SK-N-SH treated with all-trans-retinoic acid at 6 μM for 48 hours (cell line): ENCODE results near the gene KIAA1217.

ENCODE experiments used
- ATAC-seq: fragments of 200-7000 bp; cut with Tn5 transposase; 3 replicates; pipeline ENCODE4 v1.9.1; 2020; ENCODE audit warnings: mild to moderate bottlenecking, moderate library complexity
- ARNTL ChIP-seq: fragments of 450-650 bp; formaldehyde crosslinking; IDR thresholded peaks from 2 replicates; pipeline ENCODE4 v1.5.0; 2020; ENCODE audit warnings: low read depth, mild to moderate bottlenecking, moderate library complexity, borderline replicate concordance
- BACH2 ChIP-seq: fragments of 250-450 bp; sonication (Bioruptor Pico); IDR thresholded peaks from 2 replicates; pipeline ENCODE4 v1.9.0; 2021; ENCODE audit warnings: mild to moderate bottlenecking, borderline replicate concordance
- CREB5 ChIP-seq: fragments of 250-450 bp; sonication (Bioruptor Pico); IDR thresholded peaks from 2 replicates; pipeline ENCODE4 v1.5.1; 2020; ENCODE audit warnings: low read depth, mild to moderate bottlenecking, moderate library complexity
- CSDC2 ChIP-seq: fragments of 250-450 bp; sonication (Bioruptor Pico); IDR thresholded peaks from 2 replicates; pipeline ENCODE4 v1.5.0; 2020; ENCODE audit warnings: mild to moderate bottlenecking, moderate library complexity
- CSRNP3 ChIP-seq: fragments of 250-450 bp; sonication (Bioruptor Pico); IDR thresholded peaks from 2 replicates; pipeline ENCODE4 v1.5.1; 2021; ENCODE audit warnings: mild to moderate bottlenecking, moderate library complexity
- ESRRG ChIP-seq: fragments of 250-450 bp; sonication (Bioruptor Pico); IDR thresholded peaks from 2 replicates; pipeline ENCODE4 v1.6.1; 2021; ENCODE audit warnings: mild to moderate bottlenecking
- GLIS3 ChIP-seq: fragments of 250-450 bp; sonication (Bioruptor Pico); IDR thresholded peaks from 2 replicates; pipeline ENCODE4 v1.5.0; 2020; ENCODE audit warnings: mild to moderate bottlenecking, moderate library complexity
- ISL1 ChIP-seq: fragments of 250-450 bp; sonication (Bioruptor Pico); IDR thresholded peaks from 2 replicates; pipeline ENCODE4 v2.1.2; 2022; ENCODE audit warnings: mild to moderate bottlenecking, moderate library complexity
- OSR1 ChIP-seq: fragments of 250-450 bp; sonication (Bioruptor Pico); IDR thresholded peaks from 2 replicates; pipeline ENCODE4 v1.8.0; 2022; ENCODE audit warnings: moderate library complexity, mild to moderate bottlenecking, inconsistent platforms
- POU6F1 ChIP-seq: fragments of 250-450 bp; sonication (Bioruptor Pico); IDR thresholded peaks from 2 replicates; pipeline ENCODE4 v1.8.0; 2021; ENCODE audit warnings: low read depth, mild to moderate bottlenecking, moderate library complexity, borderline replicate concordance
- RARB ChIP-seq: fragments of 250-450 bp; sonication (Bioruptor Pico); IDR thresholded peaks from 2 replicates; pipeline ENCODE4 v1.8.0; 2021; ENCODE audit warnings: mild to moderate bottlenecking, moderate library complexity
- SNAI2 ChIP-seq: fragments of 250-450 bp; sonication (Bioruptor Pico); IDR thresholded peaks from 2 replicates; pipeline ENCODE4 v1.5.0; 2020; ENCODE audit warnings: mild to moderate bottlenecking, moderate library complexity
- TCF4 ChIP-seq: fragments of 250-450 bp; sonication (Bioruptor Pico); IDR thresholded peaks from 2 replicates; pipeline ENCODE4 v1.8.0; 2021; ENCODE audit warnings: mild to moderate bottlenecking, moderate library complexity, borderline replicate concordance
- TOX ChIP-seq: fragments of 250-450 bp; sonication (Bioruptor Pico); IDR thresholded peaks from 2 replicates; pipeline ENCODE4 v1.8.0; 2021; ENCODE audit warnings: mild to moderate bottlenecking, moderate library complexity, borderline replicate concordance
- ZC3H10 ChIP-seq: fragments of 250-450 bp; sonication (Bioruptor Pico); IDR thresholded peaks from 2 replicates; pipeline ENCODE4 v1.5.1; 2021; ENCODE audit warnings: mild to moderate bottlenecking, moderate library complexity
- ZFP3 ChIP-seq: fragments of 250-450 bp; sonication (Bioruptor Pico); IDR thresholded peaks from 2 replicates; pipeline ENCODE4 v1.5.0; 2020; ENCODE audit warnings: mild to moderate bottlenecking, moderate library complexity
- ZFP30 ChIP-seq: fragments of 450-650 bp; formaldehyde crosslinking; IDR thresholded peaks from 2 replicates; pipeline ENCODE4 v1.5.0; 2022; ENCODE audit warnings: mild to moderate bottlenecking, moderate library complexity
- ZNF565 ChIP-seq: fragments of 450-650 bp; formaldehyde crosslinking; conservative IDR thresholded peaks from 2 replicates; pipeline ENCODE4 v1.5.0; 2020; ENCODE audit warnings: low read depth, mild to moderate bottlenecking, moderate library complexity
- ZNF70 ChIP-seq: fragments of 450-650 bp; formaldehyde crosslinking; IDR thresholded peaks from 2 replicates; pipeline ENCODE4 v1.5.0; 2020; ENCODE audit warnings: mild to moderate bottlenecking, moderate library complexity
- ZNF8 ChIP-seq: fragments of 450-650 bp; formaldehyde crosslinking; IDR thresholded peaks from 2 replicates; pipeline ENCODE4 v1.5.0; 2020; ENCODE audit warnings: mild to moderate bottlenecking, moderate library complexity
- TF ChIP-seq, protein P1 (sequence below): fragments of 250-450 bp; sonication (Bioruptor Pico); IDR thresholded peaks from 2 replicates; pipeline ENCODE4 v1.5.0; 2020; ENCODE audit warnings: mild to moderate bottlenecking, moderate library complexity
- TF ChIP-seq, protein P2 (sequence below): fragments of 250-450 bp; sonication (Bioruptor Pico); IDR thresholded peaks from 2 replicates; pipeline ENCODE4 v1.8.0; 2020; ENCODE audit warnings: mild to moderate bottlenecking, moderate library complexity, borderline replicate concordance

Gene KIAA1217

GRCh38 chr10:24376731-24377130 lies 167.8 kb downstream of the KIAA1217 start:
- TF ChIP-seq, protein P1, sequence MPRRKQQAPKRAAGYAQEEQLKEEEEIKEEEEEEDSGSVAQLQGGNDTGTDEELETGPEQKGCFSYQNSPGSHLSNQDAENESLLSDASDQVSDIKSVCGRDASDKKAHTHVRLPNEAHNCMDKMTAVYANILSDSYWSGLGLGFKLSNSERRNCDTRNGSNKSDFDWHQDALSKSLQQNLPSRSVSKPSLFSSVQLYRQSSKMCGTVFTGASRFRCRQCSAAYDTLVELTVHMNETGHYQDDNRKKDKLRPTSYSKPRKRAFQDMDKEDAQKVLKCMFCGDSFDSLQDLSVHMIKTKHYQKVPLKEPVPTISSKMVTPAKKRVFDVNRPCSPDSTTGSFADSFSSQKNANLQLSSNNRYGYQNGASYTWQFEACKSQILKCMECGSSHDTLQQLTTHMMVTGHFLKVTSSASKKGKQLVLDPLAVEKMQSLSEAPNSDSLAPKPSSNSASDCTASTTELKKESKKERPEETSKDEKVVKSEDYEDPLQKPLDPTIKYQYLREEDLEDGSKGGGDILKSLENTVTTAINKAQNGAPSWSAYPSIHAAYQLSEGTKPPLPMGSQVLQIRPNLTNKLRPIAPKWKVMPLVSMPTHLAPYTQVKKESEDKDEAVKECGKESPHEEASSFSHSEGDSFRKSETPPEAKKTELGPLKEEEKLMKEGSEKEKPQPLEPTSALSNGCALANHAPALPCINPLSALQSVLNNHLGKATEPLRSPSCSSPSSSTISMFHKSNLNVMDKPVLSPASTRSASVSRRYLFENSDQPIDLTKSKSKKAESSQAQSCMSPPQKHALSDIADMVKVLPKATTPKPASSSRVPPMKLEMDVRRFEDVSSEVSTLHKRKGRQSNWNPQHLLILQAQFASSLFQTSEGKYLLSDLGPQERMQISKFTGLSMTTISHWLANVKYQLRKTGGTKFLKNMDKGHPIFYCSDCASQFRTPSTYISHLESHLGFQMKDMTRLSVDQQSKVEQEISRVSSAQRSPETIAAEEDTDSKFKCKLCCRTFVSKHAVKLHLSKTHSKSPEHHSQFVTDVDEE (CRISPR knock-in tag): no peak
- no peak for TF ChIP-seq CSRNP3 (CRISPR knock-in tag)
- no peak for TF ChIP-seq TOX (CRISPR knock-in tag)
- no peak for TF ChIP-seq ESRRG (CRISPR knock-in tag)
- no peak for TF ChIP-seq ZNF70
- TF ChIP-seq CREB5 (CRISPR knock-in tag): no peak
- TF ChIP-seq POU6F1 (CRISPR knock-in tag): no peak
- TF ChIP-seq BACH2 (CRISPR knock-in tag): no peak
- no peak for TF ChIP-seq GLIS3 (CRISPR knock-in tag)
- TF ChIP-seq RARB (CRISPR knock-in tag): no peak
- TF ChIP-seq OSR1 (CRISPR knock-in tag): no peak
- no peak for TF ChIP-seq SNAI2 (CRISPR knock-in tag)
- TF ChIP-seq, protein P2, sequence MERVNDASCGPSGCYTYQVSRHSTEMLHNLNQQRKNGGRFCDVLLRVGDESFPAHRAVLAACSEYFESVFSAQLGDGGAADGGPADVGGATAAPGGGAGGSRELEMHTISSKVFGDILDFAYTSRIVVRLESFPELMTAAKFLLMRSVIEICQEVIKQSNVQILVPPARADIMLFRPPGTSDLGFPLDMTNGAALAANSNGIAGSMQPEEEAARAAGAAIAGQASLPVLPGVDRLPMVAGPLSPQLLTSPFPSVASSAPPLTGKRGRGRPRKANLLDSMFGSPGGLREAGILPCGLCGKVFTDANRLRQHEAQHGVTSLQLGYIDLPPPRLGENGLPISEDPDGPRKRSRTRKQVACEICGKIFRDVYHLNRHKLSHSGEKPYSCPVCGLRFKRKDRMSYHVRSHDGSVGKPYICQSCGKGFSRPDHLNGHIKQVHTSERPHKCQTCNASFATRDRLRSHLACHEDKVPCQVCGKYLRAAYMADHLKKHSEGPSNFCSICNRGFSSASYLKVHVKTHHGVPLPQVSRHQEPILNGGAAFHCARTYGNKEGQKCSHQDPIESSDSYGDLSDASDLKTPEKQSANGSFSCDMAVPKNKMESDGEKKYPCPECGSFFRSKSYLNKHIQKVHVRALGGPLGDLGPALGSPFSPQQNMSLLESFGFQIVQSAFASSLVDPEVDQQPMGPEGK: no peak
- ATAC-seq: no peak

DNA sequence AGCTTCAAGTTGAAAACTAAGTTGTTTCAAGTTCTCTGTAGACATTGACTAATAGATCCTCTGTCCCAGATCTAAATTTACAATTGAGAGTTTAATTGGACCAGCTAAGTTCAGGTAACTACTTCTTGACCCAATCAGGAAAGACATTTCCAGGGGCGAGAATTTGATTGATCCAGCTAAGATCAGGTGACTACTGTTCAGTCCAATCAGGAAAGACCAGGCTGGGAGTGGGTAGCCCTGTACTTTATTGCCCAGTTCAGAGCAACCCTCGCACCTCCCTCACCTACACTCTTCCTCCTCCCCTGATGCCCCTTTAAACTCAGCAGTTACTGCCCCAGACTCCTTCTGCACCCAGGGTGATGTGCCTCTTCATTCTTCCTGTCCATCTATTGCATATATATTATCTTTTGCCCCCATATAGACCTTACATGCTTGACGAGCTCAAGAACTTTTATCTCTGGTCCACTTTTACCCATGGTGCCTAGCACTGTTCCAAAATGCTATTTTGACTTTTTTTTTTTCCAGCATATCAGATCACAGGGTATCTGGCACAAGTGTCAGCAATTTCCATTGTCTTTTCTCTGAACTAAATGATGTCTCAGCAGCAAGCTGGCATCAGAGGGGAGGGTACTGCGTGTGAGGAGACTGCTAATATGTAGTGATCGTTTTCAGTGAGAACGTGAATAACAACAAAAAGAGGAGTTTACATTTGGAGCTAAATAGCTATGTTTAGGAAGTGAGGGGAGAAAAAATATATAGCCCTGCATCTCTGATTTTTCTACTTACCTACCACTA lies 169.4 kb downstream of the KIAA1217 start:
- TF ChIP-seq ZNF565 (CRISPR knock-in tag) (no peak), OSR1 (CRISPR knock-in tag) (no peak), TOX (CRISPR knock-in tag) (no peak), ISL1 (CRISPR knock-in tag) (no peak), ZFP30 (CRISPR knock-in tag) (no peak), TCF4 (CRISPR knock-in tag) (no peak), ARNTL (CRISPR knock-in tag) (no peak), ZFP3 (CRISPR knock-in tag) (no peak)
- ATAC-seq: no peak

DNA sequence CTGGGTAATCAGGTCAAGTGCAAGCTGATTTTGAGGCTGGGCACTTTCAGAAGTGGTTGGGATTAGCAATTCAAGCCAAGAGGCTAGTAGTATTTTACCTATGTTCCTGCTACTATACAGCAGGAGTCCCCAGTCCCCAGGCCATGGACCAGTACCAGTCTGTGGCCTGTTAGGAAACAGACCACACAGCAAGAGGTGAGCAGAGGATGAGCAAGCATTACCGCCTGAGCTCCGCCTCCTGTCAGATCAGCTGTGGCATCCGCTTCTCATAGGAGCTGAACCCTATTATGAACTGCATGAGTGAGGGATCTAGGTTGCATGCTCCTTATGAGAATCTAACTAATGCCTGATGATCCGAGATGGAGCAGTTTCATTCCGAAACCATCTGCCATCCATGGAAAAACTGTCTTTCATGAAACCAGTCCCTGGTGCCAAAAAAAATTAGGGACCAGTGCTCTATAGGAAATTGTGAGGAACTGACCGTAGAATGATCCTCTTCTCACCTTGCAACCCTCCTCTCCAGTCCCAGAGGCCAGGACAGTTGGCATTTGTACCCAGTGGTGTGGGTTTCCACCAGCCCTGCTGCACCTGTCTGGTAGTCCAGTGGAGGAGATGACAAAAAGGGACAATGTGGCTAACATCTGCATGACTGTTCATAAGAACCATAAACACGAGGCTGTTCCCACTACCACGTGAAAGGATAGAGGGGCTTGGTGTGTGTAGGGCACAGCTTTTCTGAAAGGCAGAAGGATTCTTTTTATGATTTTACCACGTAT lies 172.5 kb downstream of the KIAA1217 start:
- no peak for ATAC-seq
- TF ChIP-seq ZC3H10: no peak
- no peak for TF ChIP-seq ISL1 (CRISPR knock-in tag)
- TF ChIP-seq GLIS3 (CRISPR knock-in tag): no peak
- no peak for TF ChIP-seq BACH2 (CRISPR knock-in tag)
- no peak for TF ChIP-seq ZFP30 (CRISPR knock-in tag)
- TF ChIP-seq CSDC2 (CRISPR knock-in tag): no peak
- no peak for TF ChIP-seq OSR1 (CRISPR knock-in tag)
- no peak for TF ChIP-seq CREB5 (CRISPR knock-in tag)
- no peak for TF ChIP-seq ZNF565 (CRISPR knock-in tag)
- TF ChIP-seq POU6F1 (CRISPR knock-in tag): no peak
- TF ChIP-seq ESRRG (CRISPR knock-in tag): no peak
- TF ChIP-seq ZNF8 (CRISPR knock-in tag): no peak
- no peak for TF ChIP-seq ZFP3 (CRISPR knock-in tag)
- no peak for TF ChIP-seq TOX (CRISPR knock-in tag)
